GM04503 (cell line): ENCODE data around the gene BRD3.

ENCODE experiments used
- DNase-seq: peaks from one replicate; pipeline ENCODE4 v3.0.0-alpha.2; 2012; ENCODE audit warnings: low read depth

Gene BRD3

GRCh38 chr9:134054891-134055811 lies 12.7 kb downstream of the BRD3 start:
- no peak for DNase-seq

DNA sequence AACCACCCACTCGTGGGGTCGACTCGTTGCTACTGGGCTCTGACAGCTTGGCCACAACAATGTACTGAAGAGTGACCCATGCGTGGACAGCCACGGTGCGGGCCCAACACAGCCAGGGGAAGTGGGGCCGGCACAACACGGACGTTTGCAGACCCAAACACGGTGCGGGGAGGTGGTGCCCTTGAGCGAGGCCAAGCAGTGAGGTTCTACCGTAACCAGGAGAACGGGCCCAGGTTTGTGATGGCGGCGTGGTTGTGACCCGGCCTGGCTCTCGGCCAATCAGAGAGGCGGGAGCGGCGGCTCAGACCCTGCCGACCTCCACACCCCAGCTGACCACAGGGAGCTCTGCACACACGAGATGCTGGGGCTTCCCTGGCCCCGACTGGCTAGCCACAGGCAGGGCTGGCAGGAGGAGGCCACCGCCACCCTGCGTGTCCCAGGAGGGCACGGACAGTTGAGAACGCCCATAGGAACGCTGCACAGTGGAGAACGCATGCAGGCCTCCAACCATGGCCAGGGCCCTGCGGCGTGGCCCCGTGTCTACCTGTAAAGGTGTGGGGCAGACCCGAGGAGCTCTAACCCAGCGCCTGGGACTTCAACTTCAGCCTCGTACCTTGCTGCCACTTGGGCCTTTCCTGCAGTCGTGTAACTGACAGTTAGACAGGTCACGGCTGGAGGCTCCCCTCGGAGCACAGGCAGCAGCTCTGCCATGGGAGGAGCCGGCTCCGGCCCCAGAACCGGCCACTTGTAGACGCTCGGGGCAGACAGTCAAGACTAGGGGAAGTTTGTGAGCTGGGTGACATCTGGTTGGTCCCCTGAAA lies 13.7 kb downstream of the BRD3 start:
- no peak for DNase-seq

GRCh38 chr9:134053401-134053871 lies 14.4 kb downstream of the BRD3 start:
- DNase-seq, result no peak

DNA sequence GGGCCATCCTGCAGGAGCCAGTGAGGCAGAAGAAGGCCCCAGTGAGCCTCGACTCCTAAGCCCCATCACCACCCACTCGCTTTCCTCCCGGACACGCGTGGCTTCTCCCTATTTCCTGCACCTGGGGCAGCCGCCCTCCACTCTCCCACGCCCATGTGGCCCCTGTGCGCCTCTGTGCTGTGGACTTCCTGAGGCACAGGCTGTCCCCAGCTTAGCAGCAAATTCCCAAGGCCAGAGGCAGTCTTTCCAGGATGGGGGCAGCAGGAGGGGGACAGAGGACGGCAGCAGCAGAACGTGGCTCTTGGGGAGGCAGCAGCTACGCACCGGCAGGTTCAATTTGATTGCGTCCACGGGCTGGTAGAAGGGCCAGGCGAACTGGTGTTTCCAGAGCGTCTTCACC lies 14.9 kb downstream of the BRD3 start:
- DNase-seq, result no peak

GRCh38 chr9:134052491-134052890 lies 15.3 kb downstream of the BRD3 start:
- no peak for DNase-seq

GRCh38 chr9:134051319-134051718 lies 16.5 kb downstream of the BRD3 start:
- DNase-seq, result no peak

GRCh38 chr9:134050726-134051125 lies 17.1 kb downstream of the BRD3 start:
- DNase-seq, result no peak

GRCh38 chr9:134049772-134050588 lies 17.8 kb downstream of the BRD3 start:
- no peak for DNase-seq

GRCh38 chr9:134049236-134049635 lies 18.6 kb downstream of the BRD3 start:
- DNase-seq, result no peak

DNA sequence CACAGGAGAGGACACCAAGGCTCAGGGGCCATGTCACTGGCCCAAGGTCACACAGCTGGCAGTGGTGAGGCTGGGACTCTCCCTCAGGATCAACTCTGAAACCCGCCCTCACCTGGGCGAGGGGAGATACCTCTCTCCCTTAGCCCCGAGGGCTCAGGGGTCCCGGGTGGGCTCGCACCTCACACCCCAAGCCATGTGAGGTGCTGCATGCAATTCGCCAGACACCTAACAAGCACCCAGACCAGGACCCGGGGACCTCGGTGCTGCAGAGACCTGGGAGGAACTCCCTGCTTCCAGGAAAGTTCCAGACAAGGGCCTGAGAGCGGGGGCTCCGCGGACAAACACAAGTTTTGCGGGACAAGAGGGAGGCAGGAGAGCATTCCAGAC lies 19.3 kb downstream of the BRD3 start:
- DNase-seq, result no peak

GRCh38 chr9:134047868-134048581 lies 19.8 kb downstream of the BRD3 start:
- DNase-seq, result no peak

- no peak for DNase-seq
Observed at GRCh38 chr9:134046894-134047681, 20.7 kb downstream of the BRD3 start.

- DNase-seq, result no peak
Observed at GRCh38 chr9:134045841-134046544, 21.8 kb downstream of the BRD3 start.

DNA sequence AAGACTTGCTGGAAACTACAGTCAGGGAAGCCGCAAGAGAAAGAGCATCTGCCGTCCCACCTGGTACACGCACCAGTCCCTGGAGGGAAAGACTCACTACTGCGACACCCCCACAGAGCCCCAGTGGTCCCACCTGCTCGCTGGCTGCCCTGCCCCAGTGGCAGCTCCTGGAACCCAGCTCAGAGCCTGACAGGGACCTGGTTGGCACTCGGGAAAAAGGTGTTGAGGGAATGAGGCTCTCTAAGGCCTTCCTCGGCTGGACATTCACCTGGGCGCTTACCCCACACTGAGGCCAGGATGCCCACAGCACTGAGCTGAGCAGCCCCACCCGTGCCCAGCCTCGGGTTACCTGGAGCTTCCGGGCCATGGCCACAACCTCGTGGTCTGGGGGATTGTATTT lies 22.9 kb downstream of the BRD3 start:
- DNase-seq, result no peak

GRCh38 chr9:134043531-134043988 lies 24.3 kb downstream of the BRD3 start:
- DNase-seq, result no peak

DNA sequence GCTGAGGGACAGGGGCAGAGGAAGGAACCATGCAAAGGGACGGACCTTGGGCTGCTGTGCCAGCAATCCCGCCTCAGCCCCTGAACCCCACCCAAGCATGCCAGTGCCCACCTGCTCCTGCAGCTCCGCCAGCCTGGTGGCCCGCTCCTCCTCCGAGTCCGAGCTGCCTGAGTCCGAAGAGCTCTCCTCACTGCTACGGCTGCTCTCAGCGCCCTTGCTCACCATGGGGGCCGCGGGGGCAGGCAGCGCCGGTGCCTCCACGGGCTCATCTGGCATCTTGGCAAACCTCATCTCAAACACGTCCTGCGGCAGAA lies 26.2 kb downstream of the BRD3 start:
- DNase-seq, result no peak

- DNase-seq, result no peak
Observed at GRCh38 chr9:134040781-134041648, 26.8 kb downstream of the BRD3 start.

DNA sequence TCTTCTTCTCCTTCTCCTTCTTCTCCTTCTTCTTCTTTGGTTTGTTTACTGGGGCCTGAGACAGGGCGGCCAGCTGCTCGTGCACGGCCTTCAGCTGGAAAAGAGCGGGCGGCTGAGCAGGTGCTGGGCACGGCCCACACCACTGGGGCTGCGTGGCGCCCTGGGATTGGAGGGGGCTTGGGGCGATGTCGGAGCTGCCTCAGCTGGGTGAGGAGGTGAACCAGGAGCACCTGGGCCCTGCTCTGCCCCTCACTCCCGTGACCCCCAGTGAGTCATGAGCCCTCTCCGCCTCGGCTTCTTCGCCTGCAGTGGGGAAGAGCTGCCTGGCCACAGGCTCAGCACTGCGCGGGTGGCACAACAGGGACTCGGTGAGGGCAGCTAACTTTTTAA lies 27.7 kb downstream of the BRD3 start:
- no peak for DNase-seq
